HG03469 (cell line): ENCODE data around the gene ZBTB21.

ENCODE experiments used
- ATAC-seq: cut with Tn5 transposase; IDR thresholded peaks from one replicate; pipeline ENCODE4 v1.9.1; 2021; ENCODE audit warnings: mild to moderate bottlenecking, moderate library complexity, moderate number of reproducible peaks; ENCODE audit not compliant: unreplicated experiment

Gene ZBTB21

DNA sequence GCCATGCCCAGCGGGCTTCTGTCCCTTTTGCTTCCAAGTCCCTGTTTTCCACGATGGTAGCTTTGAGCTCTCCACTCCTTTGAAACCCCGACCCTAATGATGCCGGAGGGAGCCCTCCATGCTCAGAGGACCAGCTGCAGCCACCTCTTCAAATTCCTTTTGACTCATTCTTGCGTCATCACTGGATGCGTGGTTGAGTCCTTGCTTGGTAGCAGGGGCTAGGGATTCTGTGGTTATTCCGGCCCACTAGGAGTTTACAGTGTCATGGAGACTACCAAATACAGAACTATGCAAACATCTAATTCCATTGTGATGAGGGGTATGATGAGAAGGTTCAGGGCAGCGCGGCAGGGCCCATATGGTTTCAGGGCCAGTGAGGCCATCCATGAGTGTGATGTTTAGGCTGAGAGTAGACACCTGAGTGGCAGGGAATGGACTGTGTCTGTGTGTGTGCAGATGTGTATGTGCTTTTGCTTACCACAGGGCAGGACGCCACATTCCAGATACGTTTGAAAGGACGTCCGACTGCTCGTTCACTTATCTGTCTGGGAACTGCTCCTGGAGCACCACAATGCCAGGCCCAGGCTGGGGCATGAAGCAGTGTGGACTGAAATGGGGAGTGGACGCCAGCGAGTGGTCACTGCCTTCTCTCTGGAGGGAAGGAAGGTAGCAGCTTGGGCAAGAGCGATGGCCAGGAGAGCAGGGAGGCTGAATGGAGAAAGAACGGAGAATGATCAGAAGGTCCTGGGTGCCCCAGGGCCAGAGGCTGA is 30.4 kb upstream of the ZBTB21 start:
- ATAC-seq = no peak

DNA sequence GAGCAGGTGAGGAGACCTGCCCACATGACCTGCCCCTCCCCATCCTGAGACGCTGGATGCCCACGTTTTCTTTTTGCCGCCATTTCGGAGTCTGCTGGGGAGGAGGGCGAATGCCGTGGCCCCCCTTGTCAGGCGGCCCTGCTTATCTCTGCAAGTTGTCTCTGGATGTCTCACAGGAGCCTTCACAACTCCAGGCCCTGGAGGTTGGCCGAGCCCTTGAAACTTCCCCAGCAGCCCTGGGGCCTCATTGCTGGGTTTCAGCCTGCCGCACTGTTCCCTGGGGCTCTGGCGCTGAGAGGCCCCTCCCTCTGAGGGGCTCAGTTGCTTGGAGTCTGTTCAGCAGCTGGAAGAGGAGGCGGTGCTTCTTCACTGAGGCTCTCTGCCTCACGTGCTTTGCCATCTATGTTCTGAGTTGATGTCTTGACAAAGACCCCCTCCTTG is 29.8 kb upstream of the ZBTB21 start:
- no peak for ATAC-seq

DNA sequence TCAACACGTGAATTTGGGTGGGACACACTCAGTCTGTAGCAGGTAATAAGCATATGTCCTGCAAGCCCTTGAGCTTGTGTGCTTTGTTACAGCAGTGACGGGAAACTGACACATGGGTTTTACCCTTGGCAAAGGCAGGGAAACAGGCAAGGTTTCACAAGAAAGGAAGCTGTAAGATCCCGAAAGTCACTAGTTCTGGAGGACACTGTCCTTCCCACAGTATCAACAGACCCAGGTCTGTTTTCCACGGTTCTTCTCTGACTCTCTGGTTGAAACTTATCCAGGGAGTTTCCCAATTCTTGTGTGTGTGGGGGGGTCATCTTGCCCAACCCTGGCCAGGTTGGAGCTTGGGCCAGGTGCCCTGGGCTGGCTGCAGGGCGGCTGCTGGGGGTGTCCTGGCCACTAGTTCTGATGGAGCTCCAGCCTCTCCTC is 29.3 kb upstream of the ZBTB21 start:
- no peak for ATAC-seq

DNA sequence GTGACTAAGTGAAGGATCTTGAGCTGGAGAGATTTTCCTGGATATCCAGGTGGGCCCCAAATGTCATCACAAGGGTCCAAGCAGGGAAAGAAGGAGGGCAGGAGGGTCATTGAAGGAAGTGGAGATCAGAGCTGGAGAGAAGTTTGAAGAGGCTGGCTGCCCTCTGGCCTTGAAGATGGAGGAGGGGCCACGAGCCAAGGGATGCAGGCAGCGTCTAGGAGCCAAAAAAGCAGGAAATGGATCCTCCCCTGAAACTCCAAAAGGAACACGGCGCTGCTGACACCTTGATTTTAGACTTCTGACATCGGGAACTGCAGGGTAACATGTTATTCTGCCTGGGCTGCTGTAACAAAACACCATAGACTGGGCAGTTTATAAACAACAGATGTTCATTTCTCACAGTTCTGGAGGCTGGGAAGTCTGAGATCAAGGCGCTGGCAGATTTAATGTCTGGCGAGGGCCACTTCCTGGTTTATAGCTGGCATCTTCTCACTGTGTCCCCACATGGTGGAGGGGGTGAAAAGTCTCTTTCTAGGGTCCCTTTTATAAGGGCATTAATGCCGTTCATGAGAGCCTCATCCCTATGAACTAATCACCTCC is 28.8 kb upstream of the ZBTB21 start:
- no peak for ATAC-seq

DNA sequence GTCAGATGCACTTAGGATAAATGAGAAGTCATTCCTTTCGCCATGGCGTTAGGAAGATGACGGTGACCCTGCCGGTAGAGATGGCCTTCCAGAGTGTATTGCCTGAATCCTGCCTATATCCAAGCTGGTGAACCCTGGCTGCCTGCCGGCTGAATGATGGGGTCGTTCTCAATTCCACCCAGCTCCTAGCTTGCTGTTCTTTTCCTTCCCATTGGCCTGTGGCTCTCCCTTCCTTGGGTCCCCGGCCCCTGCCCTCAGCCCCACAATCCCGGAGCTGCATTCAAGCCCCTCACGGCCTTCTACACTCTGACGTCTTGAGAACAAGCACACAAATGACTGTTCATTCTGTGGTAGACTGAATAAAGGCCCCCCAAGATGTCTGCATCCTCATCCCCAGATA is 28.2 kb upstream of the ZBTB21 start:
- no peak for ATAC-seq

DNA sequence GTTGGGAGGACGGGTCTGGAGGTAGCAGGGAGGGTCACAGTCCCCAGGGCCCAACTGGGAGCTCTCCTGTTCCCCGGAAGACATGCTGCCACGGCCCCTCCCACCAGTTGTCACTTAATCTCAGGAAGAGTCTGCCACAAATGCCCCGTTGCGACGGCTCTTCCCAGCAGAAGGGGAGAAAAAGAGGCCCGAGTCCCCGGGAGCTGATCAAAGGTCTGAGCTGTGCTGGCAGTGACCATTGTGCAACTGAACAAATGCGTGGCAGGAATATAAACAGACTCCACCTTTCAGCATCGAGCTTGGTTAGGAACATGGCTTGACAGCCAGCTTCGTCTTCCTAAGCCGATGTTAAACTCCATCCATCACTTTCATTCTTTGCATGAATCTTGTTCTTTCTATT is 27.8 kb upstream of the ZBTB21 start:
- ATAC-seq = no peak

DNA sequence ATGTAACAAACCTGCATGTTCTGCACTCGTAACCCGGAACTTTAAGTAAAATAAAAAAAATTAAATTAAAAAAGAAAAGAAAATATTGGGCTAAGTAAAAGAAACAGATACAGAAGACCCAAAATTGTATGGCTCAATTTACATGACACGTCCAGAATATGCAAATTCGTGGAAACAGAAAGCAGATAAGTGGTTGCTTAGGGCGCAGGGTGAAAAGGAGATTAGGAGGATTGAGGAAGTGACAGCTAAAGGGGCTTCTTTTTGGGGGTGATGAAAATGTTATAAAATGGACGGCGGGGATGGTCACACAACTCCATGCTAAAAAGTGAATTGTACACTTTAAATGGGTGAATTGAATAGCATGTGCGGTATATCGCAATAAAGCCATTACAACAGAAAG is 27.4 kb upstream of the ZBTB21 start:
- ATAC-seq = no peak

DNA sequence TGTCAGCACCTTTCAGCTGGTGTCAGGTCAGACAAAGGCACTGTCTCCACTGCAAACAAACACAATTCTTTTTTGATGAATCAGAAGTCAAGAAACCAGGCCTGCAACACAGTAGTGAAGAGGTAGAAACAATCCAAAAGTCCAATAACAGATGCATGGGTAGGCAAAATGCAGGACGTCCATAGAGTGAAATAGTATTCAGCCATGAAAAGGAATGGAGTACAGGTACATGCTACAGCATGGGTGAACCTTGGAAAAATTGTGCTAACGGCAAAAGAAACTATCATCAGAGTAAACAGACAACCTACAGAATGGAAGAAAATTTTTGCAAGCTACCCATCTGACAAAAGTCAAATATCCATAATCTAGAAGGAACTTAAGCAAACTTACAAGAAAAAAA is 26.2 kb upstream of the ZBTB21 start:
- no peak for ATAC-seq

DNA sequence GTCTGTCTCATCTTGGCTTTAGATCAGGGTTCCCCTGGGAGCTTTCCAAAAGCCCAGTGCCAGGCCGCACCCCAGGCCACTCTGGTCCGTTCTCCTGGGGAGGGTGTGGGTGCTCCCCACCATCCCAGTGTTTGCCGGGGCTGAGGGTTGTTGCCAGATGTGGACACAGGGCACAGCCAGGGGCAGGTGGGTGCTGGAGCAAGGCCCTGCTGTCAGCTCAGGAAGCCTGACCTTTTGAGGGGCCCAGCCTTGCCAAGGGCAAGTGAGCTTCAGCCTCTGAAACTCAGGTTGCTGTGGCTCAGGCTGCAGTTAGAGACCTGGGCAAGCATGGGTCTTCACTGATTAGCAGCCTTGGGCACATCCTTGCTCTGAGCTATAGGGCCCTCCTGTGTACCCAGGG is 22.8 kb upstream of the ZBTB21 start:
- no peak for ATAC-seq

DNA sequence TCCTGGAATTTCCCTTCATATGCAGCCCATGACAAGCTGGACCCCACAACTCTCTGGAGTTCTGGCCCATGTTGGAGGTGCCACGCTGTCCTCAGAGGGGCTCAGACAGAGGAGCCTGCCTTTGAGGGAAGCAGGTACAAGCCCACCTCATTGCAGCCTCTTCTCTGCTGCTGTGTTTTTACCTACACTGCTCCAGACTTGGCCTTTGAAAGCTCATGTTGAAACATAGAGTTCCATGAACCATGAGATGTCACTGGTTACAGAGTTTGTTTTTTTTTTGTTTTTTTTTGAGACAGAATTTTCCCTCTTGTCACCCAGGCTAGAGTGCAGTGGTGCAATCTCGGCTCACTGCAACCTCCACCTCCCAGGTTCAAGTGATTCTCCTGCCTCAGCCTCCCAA is 22.1 kb upstream of the ZBTB21 start:
- no peak for ATAC-seq

DNA sequence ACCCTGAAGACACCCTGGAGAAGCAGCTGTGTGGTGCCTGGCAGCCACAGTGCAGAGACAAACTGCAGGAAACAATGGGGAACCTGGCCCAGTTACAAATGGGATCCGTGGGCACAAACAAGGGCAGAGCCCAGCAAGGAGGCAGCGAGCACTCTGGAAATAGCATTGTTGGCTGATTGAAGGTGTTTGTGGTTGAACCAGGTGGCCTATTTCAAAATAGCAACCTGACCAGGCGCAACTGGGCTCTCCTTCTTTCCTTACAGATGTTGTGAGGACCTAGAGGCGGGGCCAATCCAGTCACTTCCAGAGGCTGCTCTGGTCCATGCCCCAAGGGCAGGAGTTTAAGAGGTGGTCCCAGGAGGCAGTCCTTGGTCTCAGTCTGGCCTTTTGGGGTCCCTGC is 21.7 kb upstream of the ZBTB21 start:
- no peak for ATAC-seq

DNA sequence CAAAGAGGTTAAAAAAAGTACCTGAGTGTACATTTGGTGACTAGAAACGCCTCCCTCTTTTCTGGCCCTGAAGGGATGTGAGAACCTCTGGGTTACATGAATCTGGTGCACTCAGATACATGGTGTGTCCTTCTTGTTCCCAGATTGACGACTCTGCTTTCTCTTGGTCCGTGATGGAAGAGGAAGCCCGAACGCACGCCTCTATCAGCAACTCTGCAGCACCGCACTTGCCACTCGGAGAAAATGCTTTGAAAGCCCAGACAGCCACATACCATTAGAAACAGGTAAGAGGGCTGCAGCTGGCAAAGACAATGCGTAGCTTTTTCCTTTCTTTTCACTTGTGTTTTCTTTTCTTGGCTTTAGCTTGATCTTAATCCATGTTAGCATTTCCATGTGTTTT is 21.1 kb upstream of the ZBTB21 start:
- ATAC-seq = no peak

DNA sequence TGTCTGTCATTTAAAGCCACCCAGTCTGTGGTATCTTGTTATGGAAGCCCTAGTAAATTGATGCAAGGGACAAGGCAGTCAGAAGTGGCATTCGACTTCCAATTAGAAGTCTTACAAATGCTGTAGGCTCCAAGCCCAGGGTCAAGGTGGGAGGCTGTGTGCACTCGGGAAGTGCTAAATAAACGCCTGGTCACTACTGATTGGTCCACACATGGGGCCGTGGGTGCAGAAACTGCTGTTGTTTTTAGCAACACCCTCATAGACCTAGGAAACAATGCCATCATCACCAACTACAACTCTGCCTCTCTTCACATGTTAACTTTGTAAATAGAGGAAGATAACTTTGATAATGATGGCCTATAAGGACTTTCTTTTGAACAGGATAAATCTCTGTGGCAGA is 20.2 kb upstream of the ZBTB21 start:
- no peak for ATAC-seq

DNA sequence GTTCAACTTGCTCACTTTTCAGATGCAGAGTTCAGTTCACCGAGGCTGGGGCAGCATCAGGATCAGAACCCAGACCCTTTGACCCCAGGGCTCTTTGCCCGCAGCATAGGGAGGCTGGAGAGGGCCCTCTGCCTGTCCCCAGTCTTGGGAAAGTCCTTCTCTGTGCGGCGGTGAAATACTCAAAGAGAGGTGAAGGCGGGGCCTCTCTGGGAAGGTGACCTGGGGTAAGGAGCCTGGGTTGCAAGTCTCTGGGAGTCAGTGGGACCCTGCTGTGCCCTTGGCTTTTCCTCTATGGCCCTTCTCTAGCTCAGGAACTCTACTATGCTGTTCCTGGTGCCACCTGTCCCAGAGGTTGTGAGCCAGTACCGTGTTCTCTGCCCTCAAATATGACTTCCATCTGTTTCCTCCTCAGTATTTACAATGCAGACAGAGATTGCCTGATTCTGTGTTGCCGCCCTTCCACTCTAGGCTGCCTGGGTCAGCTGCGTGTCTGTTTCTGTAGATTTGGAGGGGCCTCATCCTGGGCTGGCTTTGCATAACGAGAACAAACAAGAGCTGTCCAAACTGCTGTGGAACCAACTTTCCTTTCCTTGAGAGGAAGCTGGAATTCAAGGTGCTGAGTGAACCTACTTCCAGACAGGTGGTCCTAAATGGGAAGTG is 18.7 kb upstream of the ZBTB21 start:
- no peak for ATAC-seq

DNA sequence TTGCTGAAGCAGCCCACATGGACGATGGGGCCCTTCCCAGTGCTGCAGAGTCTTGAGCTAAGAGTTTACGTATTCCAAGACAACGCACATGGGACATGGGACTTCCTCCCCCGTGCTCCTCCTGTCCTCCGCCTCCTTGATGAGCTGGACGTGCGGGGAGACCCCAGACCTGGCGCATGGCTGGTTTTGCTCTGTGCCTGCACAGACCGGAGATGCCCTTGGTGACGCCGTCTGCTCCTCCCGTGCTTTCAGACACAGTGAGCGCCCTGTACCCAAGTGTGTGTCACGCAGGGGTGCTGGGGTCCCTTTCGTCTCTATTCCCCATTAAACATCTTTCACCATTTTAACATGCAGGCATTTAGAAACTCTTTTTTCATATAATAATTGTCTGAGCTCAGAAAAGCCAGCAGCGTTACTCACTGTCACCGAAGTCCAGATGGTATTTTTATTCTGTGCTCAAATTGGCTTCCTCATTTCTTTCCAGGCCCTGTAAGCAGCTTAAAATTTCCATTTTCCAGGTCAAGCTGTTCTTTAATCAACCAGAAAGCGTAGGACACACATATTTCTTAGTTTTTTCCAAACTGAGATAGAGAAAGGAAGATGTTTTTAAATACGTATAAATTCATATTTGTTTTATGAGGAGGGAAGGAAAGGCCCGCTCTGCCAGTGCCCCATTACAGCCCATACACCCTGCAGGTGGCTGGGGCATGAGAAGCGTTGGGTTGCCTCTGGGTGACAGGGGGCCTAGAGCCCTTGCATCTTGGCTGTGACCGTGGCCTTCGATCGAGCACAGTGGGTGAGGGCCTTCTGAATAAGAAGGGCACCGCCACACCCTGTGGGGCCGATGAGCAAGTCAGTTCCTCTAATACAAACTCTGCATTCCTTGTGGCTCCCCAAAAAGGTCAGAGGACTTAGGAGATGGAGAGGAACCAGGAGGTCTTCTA is 17.9 kb upstream of the ZBTB21 start:
- no peak for ATAC-seq

DNA sequence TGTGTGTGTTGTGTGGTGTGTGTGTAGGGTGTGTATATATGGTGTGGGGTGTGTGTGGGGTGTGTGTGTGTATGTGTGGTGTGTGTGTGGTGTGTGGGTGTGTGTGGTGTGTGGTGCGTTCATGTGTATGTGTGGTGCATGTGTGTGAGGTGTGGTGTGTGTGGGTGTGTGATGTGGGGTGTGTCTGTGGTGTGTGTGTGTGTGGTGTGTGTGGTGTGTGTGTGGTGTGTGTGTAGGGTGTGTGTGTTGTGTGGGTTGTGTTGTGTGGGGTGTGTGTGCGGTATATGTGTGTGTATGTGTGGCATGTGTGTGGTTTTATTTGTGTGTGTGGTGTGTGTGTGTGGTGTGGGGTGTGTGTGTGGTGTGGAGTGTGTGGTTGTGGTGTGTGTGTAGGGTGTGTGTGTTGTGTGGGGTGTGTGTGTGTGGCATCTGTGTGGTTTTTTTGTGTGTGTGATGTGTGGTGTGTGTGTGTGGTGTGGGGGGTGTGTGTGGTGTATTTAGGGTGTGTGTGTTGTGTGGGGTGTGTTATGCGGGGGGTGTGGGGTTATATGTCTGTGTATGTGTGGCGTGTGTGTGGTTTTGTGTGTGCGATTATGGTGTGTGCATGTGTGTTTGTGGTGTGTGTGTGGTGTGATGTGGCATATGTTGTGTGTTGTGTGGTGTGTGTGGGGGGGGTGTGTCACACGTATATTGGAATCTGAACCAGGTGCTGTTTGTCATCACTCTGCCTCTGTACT is 17.1 kb upstream of the ZBTB21 start:
- ATAC-seq = no peak

DNA sequence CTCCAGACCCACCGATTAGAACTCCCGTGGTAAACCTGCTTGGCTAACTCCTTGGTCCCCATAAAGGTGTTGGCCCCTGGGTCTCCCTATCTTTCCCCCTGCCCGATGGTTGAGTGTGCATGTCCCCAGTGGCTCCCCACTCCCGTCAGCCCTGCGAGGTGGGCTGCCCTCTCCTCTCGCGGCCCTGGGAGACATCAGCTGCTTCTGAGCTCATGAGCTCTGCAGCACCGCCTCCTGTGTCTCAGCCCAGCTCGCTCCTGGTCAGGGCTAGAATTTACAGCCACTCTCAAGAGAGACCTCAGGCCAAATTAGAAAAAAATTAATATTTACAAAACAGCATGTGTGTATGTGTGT is 15.9 kb upstream of the ZBTB21 start:
- ATAC-seq = no peak

DNA sequence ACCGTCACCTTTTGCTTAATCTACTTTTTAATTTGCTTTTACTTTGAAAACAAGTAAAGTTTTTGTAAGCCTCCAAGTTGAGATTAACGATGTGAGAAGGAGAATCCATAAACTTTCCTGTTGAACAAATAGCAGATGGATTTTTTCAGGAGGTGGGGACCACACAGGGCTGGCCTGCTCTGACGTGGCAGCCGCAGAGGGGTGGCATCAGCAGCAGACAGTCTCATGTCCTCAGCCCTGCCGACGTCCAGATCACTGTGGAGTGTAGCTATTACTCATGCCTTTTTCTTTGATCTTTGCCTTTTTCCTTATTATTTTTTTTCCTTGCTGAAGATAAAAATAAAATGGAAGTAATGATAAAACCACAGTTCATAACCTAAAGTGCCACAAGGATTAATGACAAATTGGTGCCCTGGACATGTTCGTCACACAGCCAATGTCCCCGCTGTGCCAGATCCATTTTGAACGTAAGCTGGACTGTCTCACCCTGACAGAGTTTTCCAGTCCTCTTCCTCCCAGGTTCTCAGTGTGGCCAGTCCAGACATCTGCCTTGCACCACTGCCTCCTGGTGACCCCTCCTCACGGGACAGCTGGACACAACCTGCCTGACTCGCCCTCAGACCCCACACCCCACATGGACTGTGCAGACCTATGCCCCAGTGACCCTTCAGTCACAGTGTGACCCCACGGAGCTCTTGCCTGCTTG is 15.4 kb upstream of the ZBTB21 start:
- no peak for ATAC-seq

DNA sequence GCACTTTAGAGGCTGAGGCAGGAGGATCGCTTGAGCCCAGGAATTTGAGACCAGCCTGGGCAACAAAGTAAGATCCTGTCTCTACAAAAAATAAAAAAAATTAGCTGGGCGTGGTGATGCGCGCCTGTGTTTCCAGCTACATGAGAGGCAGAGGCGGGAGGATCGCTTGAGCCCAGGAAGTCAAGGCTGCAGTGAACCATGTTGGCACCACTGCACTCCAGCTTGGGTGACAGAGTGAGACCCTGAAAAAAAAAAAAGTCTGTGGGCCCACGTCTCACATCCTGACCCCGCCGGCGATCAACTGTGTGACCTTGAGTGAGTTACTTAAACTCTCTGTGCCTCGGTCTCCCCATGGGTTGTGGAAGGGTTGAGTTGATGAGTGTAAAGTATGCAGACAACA is 12.7 kb upstream of the ZBTB21 start:
- ATAC-seq = no peak

DNA sequence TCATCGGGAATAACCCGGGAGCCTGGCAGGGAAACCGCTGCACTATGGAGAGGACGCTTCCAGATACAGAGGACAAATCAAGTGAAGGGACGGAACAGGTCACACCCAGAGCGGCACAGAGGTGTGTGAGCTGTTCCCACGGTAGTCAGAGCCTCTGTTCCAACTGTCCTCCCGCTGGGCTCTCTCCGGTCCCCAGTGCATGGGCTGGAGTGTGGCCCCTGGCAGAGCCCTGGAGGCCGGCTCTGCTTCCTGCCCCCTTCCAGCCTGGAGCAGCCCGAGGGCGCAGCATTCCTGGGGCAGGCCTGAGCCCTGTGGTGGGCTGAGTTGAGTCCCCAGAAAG is 11.9 kb upstream of the ZBTB21 start:
- no peak for ATAC-seq
